GM12878 (cell line): ENCODE data around the gene CCDC102B. TPM values are rescaled to one million over a fixed set of nuclear protein-coding genes. Genes with fewer than 3 reads are reported as not detected.

Experiments used
- ATAC-seq: fragments of 200-7000 bp; cut with Tn5 transposase; 3 replicates; pipeline ENCODE4 v1.9.1; 2020; ENCODE audit warnings: mild to moderate bottlenecking, moderate library complexity
- BruUV-seq: library from RNA; stranded (reverse); fragments of 400-500 nt; replicated peaks from 2 replicates; lab custom pipeline; 2021; lab: Mats Ljungman, UMichigan
- CTCF ChIA-PET: fragments of 300-600 bp; sonication (Branson Sonifier 250); formaldehyde crosslinking; extraction: SDS; loops from one replicate; lab custom pipeline; 2021; ENCODE audit warnings: inconsistent platforms; lab: Yijun Ruan, JAX
- POLR2A ChIA-PET: fragments of 350-600 bp; formaldehyde crosslinking; extraction: SDS; loops from one replicate; lab custom pipeline; 2021; ENCODE audit warnings: inconsistent platforms; lab: Charles Lee
- RAD21 ChIA-PET: fragments of 300-600 bp; sonication (Branson Sonifier 250); formaldehyde crosslinking; loops from one replicate; lab custom pipeline; 2023; ENCODE audit warnings: antibody characterized with exemption; ENCODE audit not compliant: unreplicated experiment; lab: Charles Lee
- SMC1A ChIA-PET: fragments of 300-600 bp; sonication (Branson Sonifier 250); formaldehyde crosslinking; loops from one replicate; lab custom pipeline; 2023; ENCODE audit not compliant: unreplicated experiment, uncharacterized antibody; lab: Charles Lee
- DNase-seq: peaks from one replicate; pipeline ENCODE4 v3.0.0-alpha.2; 2011; ENCODE audit warnings: low read depth, low spot score
- FAIRE-seq: peaks from 3 replicates; lab custom pipeline; 2011; peaks lifted over from hg19 to GRCh38; lab: Jason Lieb, UNC
- H2AFZ ChIP-seq: 2 replicates; pipeline ENCODE4 v1.6.0; 2011; ENCODE audit warnings: low read depth, low read length, control low read depth; ENCODE audit not compliant: control insufficient read depth
- H3K27ac ChIP-seq: 2 replicates; pipeline ENCODE4 v1.5.1; 2011; ENCODE audit warnings: control low read depth; ENCODE audit not compliant: control insufficient read depth, insufficient read depth
- H3K27me3 ChIP-seq, 2 experiments: replicated peaks in 1 of 2; 2 replicates each; pipeline versions ENCODE4 v1.6.0 to v1.6.1; 2011; ENCODE audit warnings: low read length in 1 of 2; ENCODE audit not compliant: control insufficient read depth in 2 of 2, insufficient read depth in 2 of 2
- H3K36me3 ChIP-seq, 2 experiments: 2 replicates each; pipeline ENCODE4 v1.5.1; 2011; ENCODE audit warnings: low read length in 1 of 2; ENCODE audit not compliant: control insufficient read depth in 2 of 2, insufficient read depth in 2 of 2
- H3K4me1 ChIP-seq: 2 replicates; pipeline ENCODE4 v1.6.1; 2011; ENCODE audit warnings: mild to moderate bottlenecking, low read length, moderate library complexity, mixed read lengths; ENCODE audit not compliant: control insufficient read depth, insufficient read depth
- H3K4me2 ChIP-seq: 2 replicates; pipeline ENCODE4 v1.6.0; 2011; ENCODE audit warnings: control low read depth; ENCODE audit not compliant: control insufficient read depth, insufficient read depth
- H3K4me3 ChIP-seq: fragments of 200-600 bp; sonication (generic); 2 replicates; pipeline ENCODE4 v1.5.1; 2016
- H3K79me2 ChIP-seq: 2 replicates; pipeline ENCODE4 v1.6.0; 2011; ENCODE audit warnings: low read length; ENCODE audit not compliant: control insufficient read depth, insufficient read depth
- H3K9ac ChIP-seq: 2 replicates; pipeline ENCODE4 v1.8.0; 2011; ENCODE audit warnings: low read length, control low read depth, mixed read lengths; ENCODE audit not compliant: control insufficient read depth, insufficient read depth
- H3K9me3 ChIP-seq: replicated peaks from 3 replicates; pipeline ENCODE4 v1.5.1; 2011; ENCODE audit warnings: mild to moderate bottlenecking, low read length; ENCODE audit not compliant: control insufficient read depth, insufficient read depth
- H4K20me1 ChIP-seq: 2 replicates; pipeline ENCODE4 v1.6.0; 2011; ENCODE audit not compliant: control insufficient read depth, insufficient read depth
- CBX5 ChIP-seq: sonication (generic); IDR thresholded peaks from 2 replicates; pipeline ENCODE4 v1.6.1; 2016; ENCODE audit warnings: low read depth, moderate library complexity, mild to moderate bottlenecking, inconsistent platforms
- FOS ChIP-seq: IDR thresholded peaks from 3 replicates; pipeline ENCODE4 v1.6.1; 2011; ENCODE audit warnings: borderline replicate concordance; ENCODE audit not compliant: insufficient read length; ENCODE audit errors: extremely low read depth
- ZNF207 ChIP-seq: fragments of 450-650 bp; IDR thresholded peaks from 2 replicates; pipeline ENCODE4 v1.6.1; 2014; ENCODE audit warnings: antibody characterized with exemption, mild to moderate bottlenecking, borderline replicate concordance
- WGBS: methylation state at CpG from one replicate; pipeline ENCODE4 v1.1.6; 2016; ENCODE audit warnings: low lambda C conversion rate; ENCODE audit not compliant: insufficient replicate concordance, insufficient coverage; ENCODE audit errors: missing lambda C conversion rate; 5-methylcytosine and 5-hydroxymethylcytosine counted together
- in situ Hi-C: fragments of 300-500 bp; cut with MboI; formaldehyde crosslinking; loops from 9 replicates; pipeline ENCODE4 v1.14.3; 2018; ENCODE audit warnings: mixed read lengths
- intact Hi-C: fragments of 100-400 bp; cut with micrococcal nuclease; formaldehyde crosslinking; loops from one replicate; pipeline ENCODE4 v1.14.2; 2022; ENCODE audit not compliant: unreplicated experiment
- polyA plus RNA-seq, 11 experiments: library from polyadenylated mRNA; depleted of rRNA in 4 of 11; unstranded in 6 of 11; stranded (reverse) in 5 of 11; fragments of >200 nt; fragmentation: Nextera tagmentation in 4 of 11; fragmentation: Illumina TruSeq in 1 of 11; extraction: Ambion mirVana in 4 of 11; extraction: Trizol in 1 of 11; gene quantifications; 1 replicate in 1 of 11; 2 replicates in 10 of 11; pipeline versions ENCODE4 v1.2.1 to v1.2.3, GENCODE V29; 2011 to 2016; ENCODE audit warnings: inconsistent platforms in 2 of 11, missing spikeins in 2 of 11, low read depth in 1 of 11
- total RNA-seq, 4 experiments: library from RNA; depleted of rRNA in 3 of 4; stranded (reverse); fragments of >200 nt in 3 of 4; fragmentation: Illumina TruSeq in 1 of 4; extraction: Trizol in 1 of 4; gene quantifications; 2 replicates each; pipeline versions ENCODE4 v1.2.1 to v1.2.3, GENCODE V29; 2013 to 2021
- TF ChIP-seq, protein P1 (sequence below): fragments of 450-650 bp; IDR thresholded peaks from 2 replicates; pipeline ENCODE4 v1.6.1; 2017; ENCODE audit warnings: mild to moderate bottlenecking, moderate library complexity
- TF ChIP-seq, protein P2 (sequence below): IDR thresholded peaks from 2 replicates; pipeline ENCODE4 v1.6.1; 2011; ENCODE audit warnings: borderline replicate concordance, low read depth, mild to moderate bottlenecking, moderate library complexity, mixed read lengths, low read length; ENCODE audit not compliant: insufficient read depth; ENCODE audit errors: extremely low read length

The CCDC102B gene
- total and polyA plus RNA-seq, 10 of the 15 experiments (the other 5 are each of a cell fraction or from before 2014, with no cell fraction given) = 2.7 to 4.7 (median 3.3) TPM

DNA sequence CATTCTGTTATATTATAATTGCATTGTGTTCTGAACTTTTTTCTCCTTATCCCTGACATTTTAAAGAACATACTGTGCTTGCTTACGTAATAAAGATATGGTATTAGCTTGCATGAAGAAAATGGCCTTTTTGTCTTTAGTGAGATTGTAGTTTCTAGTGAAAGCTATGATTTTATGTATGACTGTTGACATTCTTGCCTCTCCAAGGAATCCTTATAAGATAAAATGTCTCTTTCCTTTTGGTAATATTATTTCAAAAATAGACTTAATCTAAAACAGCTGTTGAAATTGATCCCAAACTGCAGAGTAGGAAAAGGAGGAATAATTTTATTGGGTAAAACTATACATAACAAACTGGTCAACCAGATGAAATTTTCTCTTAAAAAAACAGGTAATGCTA, 40.8 kb upstream of the CCDC102B start (continued):
- TF ChIP-seq, protein P1, sequence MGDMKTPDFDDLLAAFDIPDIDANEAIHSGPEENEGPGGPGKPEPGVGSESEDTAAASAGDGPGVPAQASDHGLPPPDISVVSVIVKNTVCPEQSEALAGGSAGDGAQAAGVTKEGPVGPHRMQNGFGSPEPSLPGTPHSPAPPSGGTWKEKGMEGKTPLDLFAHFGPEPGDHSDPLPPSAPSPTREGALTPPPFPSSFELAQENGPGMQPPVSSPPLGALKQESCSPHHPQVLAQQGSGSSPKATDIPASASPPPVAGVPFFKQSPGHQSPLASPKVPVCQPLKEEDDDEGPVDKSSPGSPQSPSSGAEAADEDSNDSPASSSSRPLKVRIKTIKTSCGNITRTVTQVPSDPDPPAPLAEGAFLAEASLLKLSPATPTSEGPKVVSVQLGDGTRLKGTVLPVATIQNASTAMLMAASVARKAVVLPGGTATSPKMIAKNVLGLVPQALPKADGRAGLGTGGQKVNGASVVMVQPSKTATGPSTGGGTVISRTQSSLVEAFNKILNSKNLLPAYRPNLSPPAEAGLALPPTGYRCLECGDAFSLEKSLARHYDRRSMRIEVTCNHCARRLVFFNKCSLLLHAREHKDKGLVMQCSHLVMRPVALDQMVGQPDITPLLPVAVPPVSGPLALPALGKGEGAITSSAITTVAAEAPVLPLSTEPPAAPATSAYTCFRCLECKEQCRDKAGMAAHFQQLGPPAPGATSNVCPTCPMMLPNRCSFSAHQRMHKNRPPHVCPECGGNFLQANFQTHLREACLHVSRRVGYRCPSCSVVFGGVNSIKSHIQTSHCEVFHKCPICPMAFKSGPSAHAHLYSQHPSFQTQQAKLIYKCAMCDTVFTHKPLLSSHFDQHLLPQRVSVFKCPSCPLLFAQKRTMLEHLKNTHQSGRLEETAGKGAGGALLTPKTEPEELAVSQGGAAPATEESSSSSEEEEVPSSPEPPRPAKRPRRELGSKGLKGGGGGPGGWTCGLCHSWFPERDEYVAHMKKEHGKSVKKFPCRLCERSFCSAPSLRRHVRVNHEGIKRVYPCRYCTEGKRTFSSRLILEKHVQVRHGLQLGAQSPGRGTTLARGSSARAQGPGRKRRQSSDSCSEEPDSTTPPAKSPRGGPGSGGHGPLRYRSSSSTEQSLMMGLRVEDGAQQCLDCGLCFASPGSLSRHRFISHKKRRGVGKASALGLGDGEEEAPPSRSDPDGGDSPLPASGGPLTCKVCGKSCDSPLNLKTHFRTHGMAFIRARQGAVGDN = no peak
- TF ChIP-seq FOS = no peak
- no peak for TF ChIP-seq ZNF207
- TF ChIP-seq, all 136 proteins: peak for 0

DNA sequence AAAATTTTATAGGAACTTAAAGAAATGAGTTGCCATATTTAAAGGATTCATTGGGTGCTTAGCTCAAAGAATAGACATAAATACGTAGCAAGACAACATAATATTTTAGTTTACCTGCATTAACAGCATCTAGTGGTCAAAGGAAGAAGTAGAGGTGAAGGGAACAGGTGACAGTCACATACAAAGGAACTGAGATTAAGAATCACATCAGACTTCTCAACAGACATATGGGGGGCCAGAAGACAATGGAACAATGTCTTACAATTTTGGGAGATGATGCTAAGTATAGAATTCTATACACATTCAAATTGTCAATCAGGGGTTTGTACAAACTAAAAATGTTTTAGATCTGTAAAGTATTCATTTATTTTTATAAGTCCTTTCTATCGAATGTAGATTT, 38.6 kb upstream of the CCDC102B start:
- DNase-seq (no peak), FAIRE-seq (no peak), ATAC-seq (no peak)
- TF ChIP-seq CBX5 = peak; percentile 37; the same call in 1 of the 2 replicates
- TF ChIP-seq, protein P2, sequence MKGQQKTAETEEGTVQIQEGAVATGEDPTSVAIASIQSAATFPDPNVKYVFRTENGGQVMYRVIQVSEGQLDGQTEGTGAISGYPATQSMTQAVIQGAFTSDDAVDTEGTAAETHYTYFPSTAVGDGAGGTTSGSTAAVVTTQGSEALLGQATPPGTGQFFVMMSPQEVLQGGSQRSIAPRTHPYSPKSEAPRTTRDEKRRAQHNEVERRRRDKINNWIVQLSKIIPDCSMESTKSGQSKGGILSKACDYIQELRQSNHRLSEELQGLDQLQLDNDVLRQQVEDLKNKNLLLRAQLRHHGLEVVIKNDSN = no peak
- no peak overlapping the region for H3K27ac ChIP-seq
- ChIA-PET SMC1A (interaction anchor here (0.9 kb wide), 1 partner anchor 8 kb away, joined by 3 read pairs; no protein-coding TSS in a partner anchor), RAD21 (no interaction called here), CTCF (no interaction called here), POLR2A (no interaction called here)
- BruUV-seq = no TSS peak
- H3K4me1 ChIP-seq = no peaks in the 10 kb centered on the region
- H3K9me3 ChIP-seq = no peaks in the 10 kb centered on the region
- H3K27me3 ChIP-seq = no peaks in the 10 kb centered on the region
- no peak overlapping the region for H3K4me2 ChIP-seq
- H3K79me2 ChIP-seq = no peaks in the 10 kb centered on the region
- H3K36me3 ChIP-seq = no peaks in the 10 kb centered on the region
- H3K9ac ChIP-seq = no peak overlapping the region
- no peak overlapping the region for H2AFZ ChIP-seq
- intact Hi-C loops = no loop called here
- 50% methylated on average over 2 of the region's 2 CpGs for WGBS
- no peak overlapping the region for H3K4me3 ChIP-seq
- in situ Hi-C loops = no loop called here
- no peaks in the 10 kb centered on the region for H4K20me1 ChIP-seq
